Measurements from ENCODE around the gene GOLGA8G. TPM values are rescaled to one million over a fixed set of nuclear protein-coding genes. Genes with fewer than 3 reads are reported as not detected.
"Not testable (repeated sequence)": the region's sequence is repeated elsewhere in the genome, so short reads cannot be mapped to it uniquely, and the experiment has no call there.

Gene GOLGA8G
- polyA plus RNA-seq (2012; rRNA removed) = not detected in 2 replicates
- not detected in 2 replicates for polyA plus RNA-seq (2012; cell fraction: cytosol; rRNA removed)
- not detected in 2 replicates for polyA plus RNA-seq (2012; cell fraction: nucleus; rRNA removed)

- H3K27ac ChIP-seq (ENCODE audit: low read depth in 2 of 2, low read length in 1 of 2); H4K20me1 ChIP-seq (ENCODE audit: insufficient read depth); CTCF ChIA-PET; H3K9ac ChIP-seq; H3K79me2 ChIP-seq (ENCODE audit: insufficient read depth); H3F3A ChIP-seq (replicated peaks; ENCODE audit: insufficient read depth); H3K36me3 ChIP-seq (replicated peaks in 1 of 2; ENCODE audit: control insufficient read depth in 1 of 2, insufficient read depth in 2 of 2, low read length in 1 of 2); H3K4me3 ChIP-seq (ENCODE audit: low read depth in 2 of 2, low read length in 1 of 2); DNase-seq; H3K4me2 ChIP-seq; H3K4me1 ChIP-seq (ENCODE audit: control insufficient read depth in 1 of 2, insufficient read depth in 2 of 2, low read depth in 1 of 2, low read length in 1 of 2); H3K9me3 ChIP-seq; H3K9me2 ChIP-seq; H2AFZ ChIP-seq (ENCODE audit: low read depth); POLR2A ChIA-PET; H3K27me3 ChIP-seq (ENCODE audit: insufficient read depth): not testable (repeated sequence)
- 72% methylated on average over 3 of the region's 6 CpGs for WGBS (ENCODE audit: low lambda C conversion rate)
Observed at GRCh38 chr15:28532954-28533353, at the start of gene GOLGA8G. TSS of gene GOLGA8G (minus strand) at chr15:28532971. CDS start at chr15:28532909, 62 bp downstream.

- H3K27ac ChIP-seq (ENCODE audit: low read depth in 2 of 2, low read length in 1 of 2); POLR2A ChIA-PET; H3K79me2 ChIP-seq (ENCODE audit: insufficient read depth): not testable (repeated sequence)
Observed at GRCh38 chr15:28573351-28573750, 40.6 kb upstream of the GOLGA8G start.

GRCh38 chr15:28553268-28553667, 20.5 kb upstream of the GOLGA8G start, which contains the start of gene GOLGA6L25:
TSS of gene GOLGA6L25 (plus strand) at chr15:28553568. CDS start at chr15:28553629, 61 bp downstream.
- POLR2A ChIA-PET = not testable (repeated sequence)
- WGBS (ENCODE audit: low lambda C conversion rate) = no CpG with 5 or more reads among the region's 7 CpGs

More at GRCh38 chr15:28573351-28573750, 40.6 kb upstream of the GOLGA8G start:
- H3K9me2 ChIP-seq; H3K4me2 ChIP-seq; CTCF ChIA-PET; H3K36me3 ChIP-seq (replicated peaks in 1 of 2; ENCODE audit: control insufficient read depth in 1 of 2, insufficient read depth in 2 of 2, low read length in 1 of 2); H3K4me1 ChIP-seq (ENCODE audit: control insufficient read depth in 1 of 2, insufficient read depth in 2 of 2, low read depth in 1 of 2, low read length in 1 of 2); DNase-seq; H2AFZ ChIP-seq (ENCODE audit: low read depth); H3K4me3 ChIP-seq (ENCODE audit: low read depth in 2 of 2, low read length in 1 of 2); H3K9me3 ChIP-seq; H4K20me1 ChIP-seq (ENCODE audit: insufficient read depth); H3K27me3 ChIP-seq (ENCODE audit: insufficient read depth); H3K9ac ChIP-seq; H3F3A ChIP-seq (replicated peaks; ENCODE audit: insufficient read depth): not testable (repeated sequence)
- 66% methylated on average over 11 of the region's 13 CpGs for WGBS (ENCODE audit: low lambda C conversion rate)

GRCh38 chr15:28515208-28515607, 17.6 kb downstream of the GOLGA8G start:
- H3K9me3 ChIP-seq; H3K27ac ChIP-seq (ENCODE audit: low read depth in 2 of 2, low read length in 1 of 2); H3K9ac ChIP-seq; CTCF ChIA-PET; H3K79me2 ChIP-seq (ENCODE audit: insufficient read depth); H3K27me3 ChIP-seq (ENCODE audit: insufficient read depth); H3K9me2 ChIP-seq; H3K4me2 ChIP-seq; H3F3A ChIP-seq (replicated peaks; ENCODE audit: insufficient read depth); POLR2A ChIA-PET; H4K20me1 ChIP-seq (ENCODE audit: insufficient read depth); H3K4me1 ChIP-seq (ENCODE audit: control insufficient read depth in 1 of 2, insufficient read depth in 2 of 2, low read depth in 1 of 2, low read length in 1 of 2); H3K36me3 ChIP-seq (replicated peaks in 1 of 2; ENCODE audit: control insufficient read depth in 1 of 2, insufficient read depth in 2 of 2, low read length in 1 of 2); H3K4me3 ChIP-seq (ENCODE audit: low read depth in 2 of 2, low read length in 1 of 2); DNase-seq; H2AFZ ChIP-seq (ENCODE audit: low read depth): not testable (repeated sequence)
- WGBS (ENCODE audit: low lambda C conversion rate) = 64% methylated on average over 4 of the region's 11 CpGs

More at GRCh38 chr15:28553268-28553667, 20.5 kb upstream of the GOLGA8G start, which contains the start of gene GOLGA6L25:
- H4K20me1 ChIP-seq (ENCODE audit: insufficient read depth); H2AFZ ChIP-seq (ENCODE audit: low read depth); DNase-seq; H3K9ac ChIP-seq; H3K4me2 ChIP-seq; H3K9me3 ChIP-seq; CTCF ChIA-PET; H3K79me2 ChIP-seq (ENCODE audit: insufficient read depth); H3K4me1 ChIP-seq (ENCODE audit: control insufficient read depth in 1 of 2, insufficient read depth in 2 of 2, low read depth in 1 of 2, low read length in 1 of 2); H3K4me3 ChIP-seq (ENCODE audit: low read depth in 2 of 2, low read length in 1 of 2); H3K9me2 ChIP-seq; H3K36me3 ChIP-seq (replicated peaks in 1 of 2; ENCODE audit: control insufficient read depth in 1 of 2, insufficient read depth in 2 of 2, low read length in 1 of 2); H3F3A ChIP-seq (replicated peaks; ENCODE audit: insufficient read depth); H3K27ac ChIP-seq (ENCODE audit: low read depth in 2 of 2, low read length in 1 of 2); H3K27me3 ChIP-seq (ENCODE audit: insufficient read depth): not testable (repeated sequence)

- H3K9me3 ChIP-seq; H3K4me1 ChIP-seq (ENCODE audit: control insufficient read depth in 1 of 2, insufficient read depth in 2 of 2, low read depth in 1 of 2, low read length in 1 of 2); H3K36me3 ChIP-seq (replicated peaks in 1 of 2; ENCODE audit: control insufficient read depth in 1 of 2, insufficient read depth in 2 of 2, low read length in 1 of 2); H3K4me3 ChIP-seq (ENCODE audit: low read depth in 2 of 2, low read length in 1 of 2); H3K9ac ChIP-seq; H4K20me1 ChIP-seq (ENCODE audit: insufficient read depth); H3F3A ChIP-seq (replicated peaks; ENCODE audit: insufficient read depth); H3K27ac ChIP-seq (ENCODE audit: low read depth in 2 of 2, low read length in 1 of 2); H3K79me2 ChIP-seq (ENCODE audit: insufficient read depth); H2AFZ ChIP-seq (ENCODE audit: low read depth); H3K4me2 ChIP-seq; H3K9me2 ChIP-seq; POLR2A ChIA-PET; CTCF ChIA-PET; H3K27me3 ChIP-seq (ENCODE audit: insufficient read depth); DNase-seq: not testable (repeated sequence)
- whole genome bisulfite sequencing (ENCODE audit: low lambda C conversion rate) = 90% methylated on average over 10 of the region's 22 CpGs
Observed at GRCh38 chr15:28514128-28514527, 18.6 kb downstream of the GOLGA8G start.

- H3K4me1 ChIP-seq (ENCODE audit: control insufficient read depth in 1 of 2, insufficient read depth in 2 of 2, low read depth in 1 of 2, low read length in 1 of 2); H3K4me2 ChIP-seq; DNase-seq; H3K9ac ChIP-seq; H4K20me1 ChIP-seq (ENCODE audit: insufficient read depth); CTCF ChIA-PET; H3K27me3 ChIP-seq (ENCODE audit: insufficient read depth); H3K4me3 ChIP-seq (ENCODE audit: low read depth in 2 of 2, low read length in 1 of 2); H3K36me3 ChIP-seq (replicated peaks in 1 of 2; ENCODE audit: control insufficient read depth in 1 of 2, insufficient read depth in 2 of 2, low read length in 1 of 2); H3F3A ChIP-seq (replicated peaks; ENCODE audit: insufficient read depth); H3K27ac ChIP-seq (ENCODE audit: low read depth in 2 of 2, low read length in 1 of 2); H3K9me3 ChIP-seq; H3K79me2 ChIP-seq (ENCODE audit: insufficient read depth); POLR2A ChIA-PET; H3K9me2 ChIP-seq; H2AFZ ChIP-seq (ENCODE audit: low read depth): not testable (repeated sequence)
- WGBS (ENCODE audit: low lambda C conversion rate) = 18% methylated on average over 15 of the region's 63 CpGs
Observed at GRCh38 chr15:28508217-28508889, 24.4 kb downstream of the GOLGA8G start.
